Osteocyte (in vitro differentiated cells): ENCODE measurements around the gene GDPD5. TPM values are rescaled to one million over a fixed set of nuclear protein-coding genes. Genes with fewer than 3 reads are reported as not detected.

ENCODE experiments used
- DNase-seq: peaks from one replicate; pipeline ENCODE4 v3.0.0; 2021; ENCODE audit warnings: mixed read lengths; ENCODE audit not compliant: unreplicated experiment; ENCODE audit errors: extremely low spot score
- H3K27ac Mint-ChIP-seq: one replicate; pipeline ENCODE4 v1.8.0; 2021; ENCODE audit warnings: mild to moderate bottlenecking, mixed read lengths; ENCODE audit not compliant: unreplicated experiment
- H3K27me3 Mint-ChIP-seq: one replicate; pipeline ENCODE4 v1.8.0; 2021; ENCODE audit warnings: mixed read lengths; ENCODE audit not compliant: unreplicated experiment
- H3K36me3 Mint-ChIP-seq: one replicate; pipeline ENCODE4 v1.8.0; 2021; ENCODE audit warnings: mixed read lengths; ENCODE audit not compliant: unreplicated experiment
- H3K4me1 Mint-ChIP-seq: one replicate; pipeline ENCODE4 v1.8.0; 2021; ENCODE audit warnings: mixed read lengths; ENCODE audit not compliant: unreplicated experiment
- H3K4me3 Mint-ChIP-seq: one replicate; pipeline ENCODE4 v1.8.0; 2021; ENCODE audit warnings: mild to moderate bottlenecking, moderate library complexity, mixed read lengths; ENCODE audit not compliant: unreplicated experiment
- H3K9me3 Mint-ChIP-seq: one replicate; pipeline ENCODE4 v1.8.0; 2021; ENCODE audit warnings: mixed read lengths; ENCODE audit not compliant: unreplicated experiment
- total RNA-seq: library from RNA; stranded (reverse); gene quantifications from 2 replicates; pipeline ENCODE4 v1.2.1, GENCODE V29; 2021
- TF ChIP-seq, protein P1 (sequence below): fragments of 200-600 bp; sonication (generic); IDR thresholded peaks from 2 replicates; pipeline ENCODE4 v1.5.0; 2021; ENCODE audit warnings: antibody characterized with exemption, mild to moderate bottlenecking, moderate library complexity

GDPD5 gene
- total RNA-seq, 1 donor from 2014 or later, result 3.1 TPM

DNA sequence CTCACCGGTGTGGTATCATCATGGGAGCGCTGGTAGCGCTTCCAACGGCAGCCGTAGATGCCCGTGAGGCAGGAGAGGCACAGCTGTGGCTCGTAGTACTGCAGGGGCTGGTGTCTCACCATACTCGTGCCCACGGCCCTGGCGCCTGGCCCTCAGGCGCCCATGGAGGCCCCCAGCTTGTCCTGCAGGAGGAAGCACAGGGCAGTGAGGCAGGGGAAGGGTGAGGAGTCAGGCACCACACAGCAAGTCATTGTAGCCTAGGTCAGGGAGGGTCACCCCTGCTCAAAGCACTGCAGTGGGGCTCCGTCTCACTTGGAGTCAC, 48.2 kb downstream of the GDPD5 start:
- Mint-ChIP-seq H3K4me3 (no peak overlapping the region), H3K36me3 (no peaks in the 10 kb centered on the region), H3K9me3 (no peaks in the 10 kb centered on the region), H3K27ac (no peak overlapping the region), H3K27me3 (no peaks in the 10 kb centered on the region), H3K4me1 (peaks cover 11% of the 10 kb centered on the region)
- TF ChIP-seq, protein P1, sequence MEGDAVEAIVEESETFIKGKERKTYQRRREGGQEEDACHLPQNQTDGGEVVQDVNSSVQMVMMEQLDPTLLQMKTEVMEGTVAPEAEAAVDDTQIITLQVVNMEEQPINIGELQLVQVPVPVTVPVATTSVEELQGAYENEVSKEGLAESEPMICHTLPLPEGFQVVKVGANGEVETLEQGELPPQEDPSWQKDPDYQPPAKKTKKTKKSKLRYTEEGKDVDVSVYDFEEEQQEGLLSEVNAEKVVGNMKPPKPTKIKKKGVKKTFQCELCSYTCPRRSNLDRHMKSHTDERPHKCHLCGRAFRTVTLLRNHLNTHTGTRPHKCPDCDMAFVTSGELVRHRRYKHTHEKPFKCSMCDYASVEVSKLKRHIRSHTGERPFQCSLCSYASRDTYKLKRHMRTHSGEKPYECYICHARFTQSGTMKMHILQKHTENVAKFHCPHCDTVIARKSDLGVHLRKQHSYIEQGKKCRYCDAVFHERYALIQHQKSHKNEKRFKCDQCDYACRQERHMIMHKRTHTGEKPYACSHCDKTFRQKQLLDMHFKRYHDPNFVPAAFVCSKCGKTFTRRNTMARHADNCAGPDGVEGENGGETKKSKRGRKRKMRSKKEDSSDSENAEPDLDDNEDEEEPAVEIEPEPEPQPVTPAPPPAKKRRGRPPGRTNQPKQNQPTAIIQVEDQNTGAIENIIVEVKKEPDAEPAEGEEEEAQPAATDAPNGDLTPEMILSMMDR, result no peak
- DNase-seq, result no peak

GRCh38 chr11:75476739-75477613, 48.8 kb downstream of the GDPD5 start:
- Mint-ChIP-seq H3K36me3 (no peaks in the 10 kb centered on the region), H3K4me1 (peaks cover 11% of the 10 kb centered on the region)
- no peak for DNase-seq

GRCh38 chr11:75475767-75476650, 49.7 kb downstream of the GDPD5 start:
- H3K36me3 Mint-ChIP-seq, result no peaks in the 10 kb centered on the region

More at GRCh38 chr11:75476739-75477613, 48.8 kb downstream of the GDPD5 start:
- Mint-ChIP-seq H3K9me3 (no peaks in the 10 kb centered on the region), H3K27me3 (no peaks in the 10 kb centered on the region), H3K27ac (no peak overlapping the region), H3K4me3 (no peak overlapping the region)
- TF ChIP-seq, protein P1, result no peak

GRCh38 chr11:75474878-75475766, 50.6 kb downstream of the GDPD5 start:
- H3K4me1 Mint-ChIP-seq, result peaks cover 11% of the 10 kb centered on the region

More at GRCh38 chr11:75475767-75476650, 49.7 kb downstream of the GDPD5 start:
- Mint-ChIP-seq H3K9me3 (no peaks in the 10 kb centered on the region), H3K27ac (peak overlapping the region; percentile 7), H3K4me3 (no peak overlapping the region), H3K4me1 (peaks cover 11% of the 10 kb centered on the region), H3K27me3 (no peaks in the 10 kb centered on the region)
- TF ChIP-seq, protein P1, result no peak
- DNase-seq, result no peak

More at GRCh38 chr11:75474878-75475766, 50.6 kb downstream of the GDPD5 start:
- TF ChIP-seq, protein P1, result no peak
- H3K27me3 Mint-ChIP-seq, result no peaks in the 10 kb centered on the region
- peak overlapping the region; percentile 7 for H3K27ac Mint-ChIP-seq
- no peak for DNase-seq
- H3K36me3 Mint-ChIP-seq, result no peaks in the 10 kb centered on the region
- H3K4me3 Mint-ChIP-seq, result no peak overlapping the region
- H3K9me3 Mint-ChIP-seq, result no peaks in the 10 kb centered on the region
